K562 (cell line): Measurements from ENCODE around the gene AADAC. TPM values are rescaled to one million over a fixed set of nuclear protein-coding genes. Genes with fewer than 3 reads are reported as not detected.

ENCODE experiments used
- ARNT ChIP-seq, 2 experiments: fragments of 450-650 bp; IDR thresholded peaks; 2 replicates each; pipeline ENCODE4 v1.6.1; 2016; ENCODE audit warnings: mild to moderate bottlenecking in 1 of 2
- BHLHE40 ChIP-seq: IDR thresholded peaks from 2 replicates; pipeline ENCODE4 v1.6.1; 2011; ENCODE audit warnings: low read length, improper control_type of control experiment
- ELF2 ChIP-seq: fragments of 250-450 bp; sonication (Bioruptor Pico); IDR thresholded peaks from 2 replicates; pipeline ENCODE4 v1.5.0; 2021; ENCODE audit warnings: mild to moderate bottlenecking
- FOS ChIP-seq: IDR thresholded peaks from 3 replicates; pipeline ENCODE4 v1.6.1; 2011; ENCODE audit not compliant: insufficient read length; ENCODE audit errors: extremely low read depth
- FOSL1 ChIP-seq: fragments of 200-800 bp; sonication (Bioruptor generic); conservative IDR thresholded peaks from 2 replicates; pipeline ENCODE4 v1.6.1; 2016; ENCODE audit warnings: missing genetic modification characterization, missing compliant biosample characterization
- HDAC1 ChIP-seq, 2 experiments: fragments of 450-650 bp; IDR thresholded peaks; 2 replicates each; pipeline ENCODE4 v1.6.1; 2016 to 2017; ENCODE audit warnings: inconsistent platforms in 1 of 2, mild to moderate bottlenecking in 1 of 2, moderate library complexity in 1 of 2
- ILK ChIP-seq: fragments of 450-650 bp; IDR thresholded peaks from 2 replicates; pipeline ENCODE4 v1.6.1; 2016; ENCODE audit warnings: missing genetic modification characterization, low read depth, mild to moderate bottlenecking, missing compliant biosample characterization, moderate library complexity, borderline replicate concordance
- MAFG ChIP-seq: fragments of 450-650 bp; conservative IDR thresholded peaks from 2 replicates; pipeline ENCODE4 v1.6.1; 2016; ENCODE audit warnings: missing genetic modification characterization, missing compliant biosample characterization
- MAZ ChIP-seq, 2 experiments: fragments of 450-650 bp in 1 of 2; sonication (generic) in 1 of 2; formaldehyde crosslinking; IDR thresholded peaks in 1 of 2; conservative IDR thresholded peaks in 1 of 2; 2 replicates each; pipeline versions ENCODE4 v1.4.0 to v1.5.0; 2020; ENCODE audit warnings: mild to moderate bottlenecking in 1 of 2, missing genetic modification reagents in 1 of 2
- MTA2 ChIP-seq: fragments of 450-650 bp; IDR thresholded peaks from 2 replicates; pipeline ENCODE4 v1.6.1; 2016; ENCODE audit warnings: low read depth
- NFIC ChIP-seq: fragments of 450-650 bp; IDR thresholded peaks from 2 replicates; pipeline ENCODE4 v1.6.1; 2017; ENCODE audit warnings: mild to moderate bottlenecking, inconsistent platforms
- PTBP1 ChIP-seq: fragments of 200-400 bp; formaldehyde crosslinking; IDR thresholded peaks from 2 replicates; pipeline ENCODE4 v1.6.1; 2017; ENCODE audit warnings: low read depth, low read length
- RAD51 ChIP-seq: fragments of 450-650 bp; IDR thresholded peaks from 2 replicates; pipeline ENCODE4 v1.7.1; 2016; ENCODE audit warnings: low read depth, mild to moderate bottlenecking, borderline replicate concordance
- SMAD4 ChIP-seq: fragments of 250-450 bp; sonication (Bioruptor Pico); conservative IDR thresholded peaks from 2 replicates; pipeline ENCODE4 v1.8.0; 2021; ENCODE audit warnings: inconsistent platforms, mild to moderate bottlenecking, moderate library complexity
- SMARCA4 ChIP-seq: fragments of 450-650 bp; IDR thresholded peaks from 2 replicates; pipeline ENCODE4 v1.6.1; 2016
- SMARCE1 ChIP-seq: fragments of 450-650 bp; IDR thresholded peaks from 2 replicates; pipeline ENCODE4 v1.7.1; 2016; ENCODE audit warnings: mild to moderate bottlenecking
- TBP ChIP-seq: optimal IDR thresholded peaks from 2 replicates; pipeline ENCODE3; 2011; ENCODE audit warnings: low read depth, low read length, improper control_type of control experiment
- TCF7 ChIP-seq: sonication (generic); IDR thresholded peaks from 2 replicates; pipeline ENCODE4 v1.6.1; 2016; ENCODE audit warnings: antibody characterized with exemption, borderline replicate concordance
- ZFP1 ChIP-seq: fragments of 450-650 bp; formaldehyde crosslinking; IDR thresholded peaks from 2 replicates; pipeline ENCODE4 v1.4.0; 2020; ENCODE audit warnings: mild to moderate bottlenecking, mixed read lengths
- ZKSCAN1 ChIP-seq: fragments of 150-350 bp; IDR thresholded peaks from 2 replicates; pipeline ENCODE4 v1.6.1; 2016; ENCODE audit warnings: low read depth, low read length
- ZNF239 ChIP-seq: fragments of 250-450 bp; sonication (Bioruptor Pico); IDR thresholded peaks from 2 replicates; pipeline ENCODE4 v1.4.0; 2020; ENCODE audit warnings: mild to moderate bottlenecking
- polyA plus RNA-seq, 8 experiments: library from polyadenylated mRNA; depleted of rRNA in 4 of 8; stranded (reverse) in 5 of 8; unstranded in 3 of 8; fragments of >200 nt; fragmentation: Nextera tagmentation in 2 of 8; fragmentation: Illumina TruSeq in 1 of 8; extraction: Ambion mirVana in 2 of 8; extraction: Trizol in 1 of 8; gene quantifications; 2 replicates each; pipeline versions ENCODE4 v1.2.1 to v1.2.3, GENCODE V29; 2011 to 2014; ENCODE audit warnings: inconsistent platforms in 1 of 8, missing spikeins in 1 of 8
- total RNA-seq, 7 experiments: library from RNA; depleted of rRNA in 6 of 7; stranded (reverse); fragments of >200 nt in 6 of 7; fragmentation: Illumina TruSeq in 2 of 7; extraction: Trizol in 2 of 7; gene quantifications; 2 replicates each; pipeline versions ENCODE4 v1.2.1 to v1.2.3, GENCODE V29; 2011 to 2021; ENCODE audit warnings: low replicate concordance in 1 of 7
- TF ChIP-seq, protein P1 (sequence below): fragments of 150-350 bp; IDR thresholded peaks from 2 replicates; pipeline ENCODE4 v1.6.1; 2014; ENCODE audit warnings: low read depth, mild to moderate bottlenecking, low read length, borderline replicate concordance
- TF ChIP-seq, protein P2 (sequence below): sonication (generic); formaldehyde crosslinking; IDR thresholded peaks from 2 replicates; pipeline ENCODE4 v1.4.0; 2020; ENCODE audit warnings: mild to moderate bottlenecking, missing genetic modification reagents

AADAC gene
- total and polyA plus RNA-seq, 9 of the 15 experiments (the other 6 are each of a cell fraction or from before 2014, with no cell fraction given), result 0.47 TPM; not detected in 8

DNA sequence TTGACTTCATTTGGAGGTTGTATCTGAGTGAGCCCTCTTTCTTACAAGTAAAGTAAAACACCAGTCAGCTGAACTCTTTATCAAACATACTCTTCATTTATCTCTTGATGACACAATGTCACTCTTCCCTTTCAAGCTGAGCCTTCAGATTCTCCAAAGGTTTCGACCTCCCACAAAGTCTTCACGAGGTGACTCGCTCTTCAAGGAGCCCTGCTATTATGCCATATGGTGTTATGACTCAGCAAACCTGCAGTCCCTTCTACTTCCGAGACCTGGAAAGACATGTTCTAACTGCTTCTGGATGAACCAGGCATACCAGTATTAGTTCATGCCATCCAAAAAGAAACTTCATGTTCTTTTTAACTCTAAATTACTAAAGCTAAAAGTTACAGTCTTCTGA is 23.1 kb downstream of the AADAC start (continued):
- TF ChIP-seq, protein P1, sequence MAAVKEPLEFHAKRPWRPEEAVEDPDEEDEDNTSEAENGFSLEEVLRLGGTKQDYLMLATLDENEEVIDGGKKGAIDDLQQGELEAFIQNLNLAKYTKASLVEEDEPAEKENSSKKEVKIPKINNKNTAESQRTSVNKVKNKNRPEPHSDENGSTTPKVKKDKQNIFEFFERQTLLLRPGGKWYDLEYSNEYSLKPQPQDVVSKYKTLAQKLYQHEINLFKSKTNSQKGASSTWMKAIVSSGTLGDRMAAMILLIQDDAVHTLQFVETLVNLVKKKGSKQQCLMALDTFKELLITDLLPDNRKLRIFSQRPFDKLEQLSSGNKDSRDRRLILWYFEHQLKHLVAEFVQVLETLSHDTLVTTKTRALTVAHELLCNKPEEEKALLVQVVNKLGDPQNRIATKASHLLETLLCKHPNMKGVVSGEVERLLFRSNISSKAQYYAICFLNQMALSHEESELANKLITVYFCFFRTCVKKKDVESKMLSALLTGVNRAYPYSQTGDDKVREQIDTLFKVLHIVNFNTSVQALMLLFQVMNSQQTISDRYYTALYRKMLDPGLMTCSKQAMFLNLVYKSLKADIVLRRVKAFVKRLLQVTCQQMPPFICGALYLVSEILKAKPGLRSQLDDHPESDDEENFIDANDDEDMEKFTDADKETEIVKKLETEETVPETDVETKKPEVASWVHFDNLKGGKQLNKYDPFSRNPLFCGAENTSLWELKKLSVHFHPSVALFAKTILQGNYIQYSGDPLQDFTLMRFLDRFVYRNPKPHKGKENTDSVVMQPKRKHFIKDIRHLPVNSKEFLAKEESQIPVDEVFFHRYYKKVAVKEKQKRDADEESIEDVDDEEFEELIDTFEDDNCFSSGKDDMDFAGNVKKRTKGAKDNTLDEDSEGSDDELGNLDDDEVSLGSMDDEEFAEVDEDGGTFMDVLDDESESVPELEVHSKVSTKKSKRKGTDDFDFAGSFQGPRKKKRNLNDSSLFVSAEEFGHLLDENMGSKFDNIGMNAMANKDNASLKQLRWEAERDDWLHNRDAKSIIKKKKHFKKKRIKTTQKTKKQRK, result no peak
- no peak for TF ChIP-seq RAD51
- TF ChIP-seq ZKSCAN1, result no peak
- 0 out of 2 replicates have a peak, but pooled peaks have one; percentile 31 for TF ChIP-seq SMAD4 (CRISPR knock-in tag)
- no peak for TF ChIP-seq TBP
- TF ChIP-seq FOSL1 (tag), result peak; percentile 69
- TF ChIP-seq ILK (tag), result no peak
- peak; percentile 97 for TF ChIP-seq MAFG (tag)
- no peak for TF ChIP-seq ELF2 (CRISPR knock-in tag)
- TF ChIP-seq MTA2, result peak; percentile 49; the same call in 1 of the 2 replicates
- TF ChIP-seq ZNF239 (CRISPR knock-in tag), result no peak
- TF ChIP-seq MAZ (CRISPR knock-in tag; conservative IDR thresholded peaks at IDR 0.05 in 1 of 2, IDR thresholded peaks at IDR 0.05 in 1 of 2), result no peak
- TF ChIP-seq FOS, result no peak
- TF ChIP-seq ARNT (IDR thresholded peaks at IDR 0.05), result peak; percentile 15 to 42; a peak in 2 of 4 replicates
- TF ChIP-seq BHLHE40, result peak; percentile 58; the same call in 1 of the 2 replicates
- TF ChIP-seq TCF7, result 0 out of 2 replicates have a peak, but pooled peaks have one; percentile 25
- no peak for TF ChIP-seq ZFP1 (CRISPR knock-in tag)
- TF ChIP-seq PTBP1, result no peak
- TF ChIP-seq HDAC1 (IDR thresholded peaks at IDR 0.05), result peak in 1 of 2 experiments; percentile 77; a peak in 1 of 4 replicates
- TF ChIP-seq NFIC, result peak; percentile 41
- peak; percentile 79 for TF ChIP-seq SMARCA4
- peak; percentile 78; the same call in 1 of the 2 replicates for TF ChIP-seq SMARCE1
- TF ChIP-seq, protein P2, sequence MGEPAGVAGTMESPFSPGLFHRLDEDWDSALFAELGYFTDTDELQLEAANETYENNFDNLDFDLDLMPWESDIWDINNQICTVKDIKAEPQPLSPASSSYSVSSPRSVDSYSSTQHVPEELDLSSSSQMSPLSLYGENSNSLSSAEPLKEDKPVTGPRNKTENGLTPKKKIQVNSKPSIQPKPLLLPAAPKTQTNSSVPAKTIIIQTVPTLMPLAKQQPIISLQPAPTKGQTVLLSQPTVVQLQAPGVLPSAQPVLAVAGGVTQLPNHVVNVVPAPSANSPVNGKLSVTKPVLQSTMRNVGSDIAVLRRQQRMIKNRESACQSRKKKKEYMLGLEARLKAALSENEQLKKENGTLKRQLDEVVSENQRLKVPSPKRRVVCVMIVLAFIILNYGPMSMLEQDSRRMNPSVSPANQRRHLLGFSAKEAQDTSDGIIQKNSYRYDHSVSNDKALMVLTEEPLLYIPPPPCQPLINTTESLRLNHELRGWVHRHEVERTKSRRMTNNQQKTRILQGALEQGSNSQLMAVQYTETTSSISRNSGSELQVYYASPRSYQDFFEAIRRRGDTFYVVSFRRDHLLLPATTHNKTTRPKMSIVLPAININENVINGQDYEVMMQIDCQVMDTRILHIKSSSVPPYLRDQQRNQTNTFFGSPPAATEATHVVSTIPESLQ (CRISPR knock-in tag), result no peak
